HG03045 (cell line): ENCODE measurements around the gene ARAP2.
A peak's percentile ranks its signal among the peaks of the same experiment; 100 is the strongest.

ENCODE experiments used
- ATAC-seq: cut with Tn5 transposase; IDR thresholded peaks from one replicate; pipeline ENCODE4 v1.9.1; 2021; ENCODE audit warnings: mild to moderate bottlenecking, moderate library complexity; ENCODE audit not compliant: unreplicated experiment

ARAP2 gene

GRCh38 chr4:36138220-36138619, 106.1 kb downstream of the ARAP2 start:
- no peak for ATAC-seq

- ATAC-seq = no peak
These were observed 107.0 kb downstream of the ARAP2 start for GRCh38 chr4:36137336-36137735.

GRCh38 chr4:36133658-36134057, 110.7 kb downstream of the ARAP2 start:
- no peak for ATAC-seq

- ATAC-seq = no peak
These were observed 111.2 kb downstream of the ARAP2 start for GRCh38 chr4:36133086-36133485.

- ATAC-seq = no peak
These were observed 113.7 kb downstream of the ARAP2 start for GRCh38 chr4:36130641-36131040.

- ATAC-seq = no peak
These were observed 115.6 kb downstream of the ARAP2 start for GRCh38 chr4:36128689-36129088.

GRCh38 chr4:36123906-36124305, 120.4 kb downstream of the ARAP2 start:
- no peak for ATAC-seq

- ATAC-seq = no peak
These were observed 129.0 kb downstream of the ARAP2 start for GRCh38 chr4:36115312-36115711.

- no peak for ATAC-seq
These were observed 133.1 kb downstream of the ARAP2 start for GRCh38 chr4:36111172-36111571.

- ATAC-seq = no peak
These were observed 144.8 kb downstream of the ARAP2 start for GRCh38 chr4:36099509-36099908.

GRCh38 chr4:36094995-36095394, 149.3 kb downstream of the ARAP2 start:
- ATAC-seq = no peak

GRCh38 chr4:36091997-36092396, 152.3 kb downstream of the ARAP2 start:
- no peak for ATAC-seq

- ATAC-seq = no peak
These were observed 155.8 kb downstream of the ARAP2 start for GRCh38 chr4:36088542-36088941.

- no peak for ATAC-seq
These were observed 158.0 kb downstream of the ARAP2 start for GRCh38 chr4:36086261-36086786.

GRCh38 chr4:36082817-36083216, 161.5 kb downstream of the ARAP2 start:
- no peak for ATAC-seq

GRCh38 chr4:36081185-36081584, 163.1 kb downstream of the ARAP2 start:
- peak; percentile 92 for ATAC-seq

- no peak for ATAC-seq
These were observed 164.6 kb downstream of the ARAP2 start for GRCh38 chr4:36079666-36080065.

GRCh38 chr4:36078319-36078718, 166.0 kb downstream of the ARAP2 start:
- ATAC-seq = no peak

GRCh38 chr4:36072529-36072928, 171.8 kb downstream of the ARAP2 start:
- no peak for ATAC-seq

- ATAC-seq = no peak
These were observed 177.2 kb downstream of the ARAP2 start for GRCh38 chr4:36067116-36067515.

GRCh38 chr4:36065274-36065871, 178.9 kb downstream of the ARAP2 start:
- no peak for ATAC-seq

GRCh38 chr4:36064117-36064516, 180.2 kb downstream of the ARAP2 start:
- ATAC-seq = no peak

GRCh38 chr4:36056136-36056535, 188.2 kb downstream of the ARAP2 start:
- no peak for ATAC-seq
